Stimulated activated CD4-positive, alpha-beta T cell treated with anti-CD3 and anti-CD28 coated beads, TNF-alpha, amount 100 ng/mL, for 24 hours (primary cell): ENCODE measurements around the gene TM4SF4.
"Not testable (repeated sequence)": the region's sequence is repeated elsewhere in the genome, so short reads cannot be mapped to it uniquely, and the experiment has no call there.

ENCODE experiments used
- DNase-seq, 3 experiments: peaks; one replicate each; pipeline ENCODE4 v3.0.0-alpha.2; 2020; ENCODE audit warnings: low read depth in 3 of 3

TM4SF4 gene

GRCh38 chr3:149474250-149474817 lies at the start of gene TM4SF4:
Gene TM4SF4 (plus strand): TSS chr3:149474697. CDS start chr3:149474878, 181 bp downstream.
- no peak for DNase-seq

- DNase-seq: no peak
Observed at GRCh38 chr3:149424918-149425317, 49.6 kb upstream of the TM4SF4 start.

- DNase-seq: no peak
Observed at GRCh38 chr3:149426325-149426724, 48.2 kb upstream of the TM4SF4 start.

GRCh38 chr3:149428087-149428486 lies 46.4 kb upstream of the TM4SF4 start:
- no peak for DNase-seq

GRCh38 chr3:149430216-149430615 lies 44.3 kb upstream of the TM4SF4 start:
- no peak for DNase-seq

GRCh38 chr3:149432149-149432548 lies 42.3 kb upstream of the TM4SF4 start:
- no peak for DNase-seq

- no peak for DNase-seq
Observed at GRCh38 chr3:149435996-149436885, 38.3 kb upstream of the TM4SF4 start.

GRCh38 chr3:149437286-149437685 lies 37.2 kb upstream of the TM4SF4 start:
- no peak for DNase-seq

GRCh38 chr3:149437710-149438109 lies 36.8 kb upstream of the TM4SF4 start:
- no peak for DNase-seq

- DNase-seq: no peak
Observed at GRCh38 chr3:149438981-149439380, 35.5 kb upstream of the TM4SF4 start.

GRCh38 chr3:149441642-149442041 lies 32.9 kb upstream of the TM4SF4 start:
- DNase-seq: no peak

GRCh38 chr3:149442043-149442442 lies 32.5 kb upstream of the TM4SF4 start:
- no peak for DNase-seq

GRCh38 chr3:149442851-149443544 lies 31.5 kb upstream of the TM4SF4 start:
- no peak for DNase-seq

- no peak for DNase-seq
Observed at GRCh38 chr3:149443545-149443912, 31.0 kb upstream of the TM4SF4 start.

- not testable (repeated sequence) for DNase-seq
Observed at GRCh38 chr3:149444867-149445266, 29.6 kb upstream of the TM4SF4 start.

GRCh38 chr3:149448331-149448831 lies 26.1 kb upstream of the TM4SF4 start:
- no peak for DNase-seq

GRCh38 chr3:149449182-149449581 lies 25.3 kb upstream of the TM4SF4 start:
- DNase-seq: no peak

GRCh38 chr3:149449799-149450198 lies 24.7 kb upstream of the TM4SF4 start:
- DNase-seq: no peak

GRCh38 chr3:149450281-149450680 lies 24.2 kb upstream of the TM4SF4 start:
- DNase-seq: no peak

- DNase-seq: no peak
Observed at GRCh38 chr3:149452036-149452435, 22.5 kb upstream of the TM4SF4 start.

GRCh38 chr3:149453140-149453805 lies 21.2 kb upstream of the TM4SF4 start:
- no peak for DNase-seq

GRCh38 chr3:149454746-149455145 lies 19.8 kb upstream of the TM4SF4 start:
- DNase-seq: no peak
